GM19395 (cell line): ENCODE data around the gene LIF.

Experiments used
- ATAC-seq: cut with Tn5 transposase; IDR thresholded peaks from one replicate; pipeline ENCODE4 v1.9.1; 2021; ENCODE audit warnings: mild to moderate bottlenecking, moderate library complexity; ENCODE audit not compliant: unreplicated experiment

The LIF gene

DNA sequence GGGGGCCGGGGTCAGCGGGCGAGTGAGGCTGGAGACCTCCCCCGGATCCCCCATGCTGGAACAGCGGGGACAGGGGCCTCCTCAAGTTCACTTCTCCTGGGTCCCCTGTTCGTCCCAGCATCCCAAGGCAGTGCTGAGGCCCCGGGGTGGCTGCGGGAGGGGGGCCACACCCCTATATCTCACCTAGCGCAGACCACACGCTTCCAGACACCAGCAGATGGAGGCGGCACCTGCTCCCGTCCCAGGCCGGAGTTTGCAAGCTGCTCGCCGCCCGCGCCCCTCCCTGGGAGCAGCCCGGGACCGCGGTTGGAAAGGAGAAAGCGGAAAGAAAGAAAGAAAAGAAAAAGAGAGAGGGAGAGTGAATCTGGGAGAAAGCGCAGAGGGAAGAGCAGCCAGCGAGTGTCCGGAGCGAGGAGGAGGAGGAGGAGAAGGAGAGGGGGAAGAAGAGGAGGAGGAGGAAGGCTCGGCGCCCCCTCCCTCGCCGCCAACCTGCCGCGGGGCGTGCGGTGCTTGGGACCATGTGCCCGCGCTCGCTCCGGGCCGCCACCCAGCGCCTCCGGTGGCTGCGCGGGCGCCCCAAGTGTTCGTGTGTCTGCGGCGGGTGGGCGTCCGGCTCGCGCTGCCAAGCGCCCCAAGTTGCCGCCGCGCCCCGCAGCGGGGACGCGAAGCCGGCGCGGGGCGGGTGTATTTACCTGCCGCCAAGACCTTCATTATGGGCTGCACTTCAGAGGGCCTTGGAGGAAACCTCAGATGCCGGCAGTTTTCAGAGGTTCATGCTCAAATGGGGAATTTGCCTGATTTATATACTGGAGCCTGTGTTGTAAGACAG, at the start of gene LIF:
LIF (minus strand) TSS at position 775 of the 829 bp plus-strand sequence; CDS start at position 711, 64 bp downstream.
- no peak for ATAC-seq

GRCh38 chr22:30296324-30296723, 49.8 kb upstream of the LIF start:
- no peak for ATAC-seq

- no peak for ATAC-seq
Measured at GRCh38 chr22:30295576-30295975, 49.0 kb upstream of the LIF start.

- no peak for ATAC-seq
Measured at GRCh38 chr22:30294830-30295229, 48.3 kb upstream of the LIF start.

GRCh38 chr22:30294066-30294465, 47.5 kb upstream of the LIF start:
- ATAC-seq = no peak

DNA sequence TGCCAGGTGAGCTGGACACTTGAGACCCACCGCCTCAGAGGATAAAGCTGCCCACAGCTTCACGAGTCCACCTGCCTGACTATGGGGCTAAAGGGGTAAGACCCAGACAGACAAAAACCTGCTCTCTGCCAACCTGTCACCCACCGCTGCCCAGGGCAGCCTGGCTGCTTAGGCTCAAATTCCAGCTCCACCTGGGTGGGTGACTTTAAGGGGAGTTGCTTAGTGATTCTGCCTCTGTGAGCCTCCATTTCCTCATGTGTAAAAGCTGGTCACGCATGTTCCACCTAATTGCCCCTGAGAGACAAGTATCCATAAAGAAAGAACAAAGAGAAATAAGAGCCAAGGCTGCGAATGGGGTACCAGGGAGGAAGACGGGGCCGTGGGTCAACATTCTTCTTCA, 46.5 kb upstream of the LIF start:
- no peak for ATAC-seq

DNA sequence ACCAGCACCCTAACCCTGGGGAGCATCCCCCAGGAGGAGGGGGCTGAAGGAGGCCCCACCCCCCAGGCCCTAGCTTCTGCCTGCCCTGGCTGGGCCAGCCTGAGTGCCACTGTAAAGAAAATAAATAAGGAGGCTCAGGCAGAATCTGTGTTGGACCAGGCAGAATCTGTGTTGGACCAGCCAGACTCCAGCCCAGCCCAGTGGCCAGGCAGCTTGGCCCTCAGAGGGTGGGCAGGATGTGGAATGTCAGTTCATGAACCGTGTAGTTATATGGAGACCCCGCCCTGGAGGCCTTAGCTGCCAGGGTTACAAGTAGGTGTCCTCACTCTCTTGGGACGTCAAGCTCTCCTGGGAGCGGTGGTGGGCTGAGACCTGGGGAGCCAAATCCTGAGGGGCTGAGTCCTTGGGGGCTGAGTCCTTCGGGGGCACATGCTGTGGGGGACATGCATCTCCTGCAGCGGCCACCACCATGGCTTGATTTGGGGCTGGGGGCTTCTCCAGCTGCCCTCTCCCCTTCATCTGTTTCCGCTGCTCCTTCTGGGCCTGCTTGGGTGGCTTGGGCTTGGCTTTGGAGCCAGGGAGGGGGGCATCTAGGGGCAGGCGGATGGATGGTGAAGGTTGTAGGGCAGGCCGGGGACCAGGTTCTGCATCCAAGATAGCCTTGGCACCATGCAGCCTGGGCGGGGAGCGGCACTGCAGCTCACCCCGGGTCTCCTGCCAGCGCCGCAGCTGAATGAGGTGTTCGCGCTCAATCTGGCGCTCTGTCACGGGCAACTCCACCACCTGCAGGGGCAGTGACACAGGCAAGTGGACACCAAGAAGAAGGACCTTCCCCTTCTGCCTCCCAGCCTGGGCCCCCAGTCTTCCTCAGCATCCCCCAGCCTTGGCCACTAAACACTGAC, 45.8 kb upstream of the LIF start:
- no peak for ATAC-seq

DNA sequence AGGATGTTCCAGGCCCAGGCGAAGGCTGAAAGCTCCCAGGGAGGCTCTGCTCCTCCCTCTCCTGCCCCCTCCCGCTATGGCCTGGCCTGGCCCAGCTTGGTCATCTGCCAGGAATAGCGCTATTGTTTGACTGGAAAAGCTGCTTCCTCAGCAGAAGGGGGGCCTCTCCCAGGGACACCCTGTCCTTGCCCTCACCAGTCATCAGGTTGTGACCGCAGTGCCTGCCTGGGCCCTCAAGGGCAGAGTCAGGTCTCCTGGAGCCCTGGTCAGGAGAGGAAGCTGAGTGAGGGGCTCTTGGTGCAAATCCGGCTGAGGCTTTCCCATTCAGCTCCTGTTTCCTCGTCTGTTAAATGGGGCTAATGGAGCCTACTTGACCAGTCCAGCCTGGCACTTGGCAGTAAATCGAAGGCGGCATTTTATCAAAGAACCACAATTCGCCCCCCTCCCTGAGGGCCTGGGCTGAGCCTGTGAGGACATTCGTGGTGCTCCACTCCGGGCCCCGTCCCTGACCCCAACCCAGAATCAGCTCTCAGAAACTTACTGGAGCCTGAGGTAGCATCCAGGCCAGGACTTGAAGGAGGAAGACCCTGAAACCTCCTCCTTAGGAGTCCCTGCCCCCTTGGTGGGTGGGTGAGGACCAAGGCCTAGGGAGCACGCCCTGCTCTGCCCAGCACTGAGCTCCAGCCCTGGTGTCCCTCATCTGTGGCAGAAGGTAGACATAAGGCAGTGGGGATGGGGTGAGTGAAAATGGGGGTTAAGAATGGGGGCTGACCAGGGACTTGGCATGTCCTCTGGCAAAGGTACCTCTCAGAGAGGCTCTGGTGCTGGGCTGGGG, 44.7 kb upstream of the LIF start:
- ATAC-seq = no peak

- ATAC-seq = peak; percentile 11
Measured at GRCh38 chr22:30290342-30291057, 43.9 kb upstream of the LIF start.

GRCh38 chr22:30289980-30290313, 43.4 kb upstream of the LIF start:
- peak; percentile 26 for ATAC-seq

DNA sequence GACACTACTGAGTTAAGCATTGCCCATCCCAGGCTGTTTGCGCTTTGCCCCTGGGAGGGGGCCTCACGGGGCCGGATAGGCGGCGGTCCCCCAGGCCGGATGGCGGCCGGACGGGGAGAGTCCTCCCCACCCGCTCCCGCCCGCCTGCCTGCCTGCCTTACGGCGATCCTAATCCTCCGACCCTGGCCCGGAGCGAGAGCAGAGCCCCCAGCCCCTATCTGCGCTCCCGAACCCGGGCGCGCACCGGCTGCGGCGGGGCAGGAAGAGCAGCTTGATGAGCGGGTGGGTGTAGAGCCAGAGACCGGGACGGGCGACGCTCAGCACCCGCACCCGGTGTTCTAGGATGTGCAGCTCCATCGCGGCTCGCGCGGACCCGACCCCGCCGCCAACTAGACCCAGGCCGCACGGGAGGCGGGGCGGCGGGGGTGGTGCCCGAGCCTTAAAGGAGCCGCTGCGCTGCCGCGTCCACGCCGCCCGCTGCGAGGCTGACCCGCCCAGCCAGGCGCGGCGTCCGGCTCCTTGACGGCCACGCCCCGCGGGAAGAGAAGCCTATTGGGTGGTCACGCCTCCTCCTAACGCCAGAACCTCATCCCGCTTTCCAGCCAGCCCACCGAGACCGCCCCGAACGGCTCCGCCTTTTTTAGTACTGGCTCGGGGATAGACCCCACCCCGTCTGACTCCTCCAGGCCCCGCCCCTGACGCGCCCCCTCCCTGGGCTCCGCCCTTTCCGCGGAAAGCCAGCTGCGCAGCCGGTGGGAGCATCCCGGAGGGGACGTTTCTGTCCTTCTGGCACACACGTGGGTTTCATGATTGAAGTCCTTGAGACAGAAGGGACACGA, 42.8 kb upstream of the LIF start, which contains the start of gene CASTOR1:
CASTOR1 (minus strand) TSS at position 365 of the 839 bp plus-strand sequence; CDS start at position 357, 8 bp downstream.
- peak; percentile 69 for ATAC-seq

DNA sequence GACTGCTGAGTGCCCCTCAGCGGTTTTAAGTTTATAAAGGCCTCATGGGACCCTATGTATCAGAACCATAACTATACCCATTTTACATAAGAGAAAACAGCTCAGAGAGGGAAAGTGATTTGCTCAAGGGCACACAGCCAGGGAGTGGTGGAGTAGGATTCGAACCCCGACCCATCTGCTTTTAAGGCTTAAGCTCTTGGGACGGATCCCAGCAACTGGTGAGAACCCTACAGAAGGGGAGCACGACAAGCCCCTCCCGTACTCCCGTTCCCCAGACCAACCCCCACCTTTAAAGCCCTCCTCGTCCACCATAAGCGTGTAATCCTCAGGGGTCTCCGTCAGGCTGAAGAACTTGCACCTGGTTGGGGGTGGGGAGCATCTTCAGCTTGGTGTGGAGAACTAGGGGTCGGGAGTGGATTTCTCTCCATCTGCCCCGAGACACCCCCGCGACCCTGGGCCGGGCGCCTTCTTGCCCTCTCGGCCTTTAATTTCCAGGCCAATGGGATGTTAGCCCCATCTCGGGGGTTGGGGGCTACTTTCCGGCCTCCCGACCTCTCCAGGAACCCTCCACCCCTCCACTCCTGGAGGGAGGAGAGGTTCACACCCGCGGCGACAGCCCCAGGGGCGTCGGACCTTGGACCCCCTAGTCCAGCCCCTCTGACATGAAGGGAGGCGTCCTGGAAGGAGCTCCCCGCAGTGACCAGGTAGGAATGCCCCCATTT, 42.0 kb upstream of the LIF start:
- ATAC-seq = no peak

DNA sequence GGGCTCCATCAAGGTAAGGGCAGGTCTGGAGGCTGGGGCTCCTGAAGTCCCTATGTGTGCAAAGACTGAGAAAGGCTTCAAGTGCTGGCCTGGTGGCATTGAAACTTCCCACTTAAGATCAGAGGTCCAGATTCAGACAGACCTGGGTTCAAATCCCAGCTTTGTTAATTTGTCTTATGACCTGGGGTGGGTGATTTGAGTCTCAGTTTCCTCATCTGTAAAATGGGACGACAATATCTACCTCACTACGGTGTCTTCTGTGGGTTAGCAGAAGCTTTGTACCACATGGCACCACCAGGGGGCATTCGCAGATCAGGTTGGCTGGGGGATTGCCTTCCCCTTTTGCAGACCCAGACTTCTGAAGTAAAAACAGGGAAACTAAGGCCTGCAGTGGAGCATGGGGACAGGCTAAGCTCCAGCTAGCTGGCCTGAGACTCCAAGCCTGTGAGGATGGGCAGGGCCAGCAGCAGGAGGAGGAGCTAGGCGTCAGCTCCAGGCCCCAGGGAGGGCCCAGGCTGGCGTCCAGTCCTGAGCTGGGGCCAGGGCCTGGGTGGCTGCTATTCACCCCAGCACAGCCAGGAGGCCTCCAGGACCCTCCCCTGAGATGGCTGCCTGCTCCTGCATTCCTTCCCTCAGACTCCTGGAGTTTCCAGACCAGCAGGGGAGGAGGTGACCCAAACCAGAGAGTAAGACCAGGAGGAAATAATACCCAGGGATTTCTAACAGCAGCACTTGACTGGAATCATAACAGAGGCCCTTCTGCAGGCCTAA, 41.3 kb upstream of the LIF start:
- ATAC-seq = no peak

DNA sequence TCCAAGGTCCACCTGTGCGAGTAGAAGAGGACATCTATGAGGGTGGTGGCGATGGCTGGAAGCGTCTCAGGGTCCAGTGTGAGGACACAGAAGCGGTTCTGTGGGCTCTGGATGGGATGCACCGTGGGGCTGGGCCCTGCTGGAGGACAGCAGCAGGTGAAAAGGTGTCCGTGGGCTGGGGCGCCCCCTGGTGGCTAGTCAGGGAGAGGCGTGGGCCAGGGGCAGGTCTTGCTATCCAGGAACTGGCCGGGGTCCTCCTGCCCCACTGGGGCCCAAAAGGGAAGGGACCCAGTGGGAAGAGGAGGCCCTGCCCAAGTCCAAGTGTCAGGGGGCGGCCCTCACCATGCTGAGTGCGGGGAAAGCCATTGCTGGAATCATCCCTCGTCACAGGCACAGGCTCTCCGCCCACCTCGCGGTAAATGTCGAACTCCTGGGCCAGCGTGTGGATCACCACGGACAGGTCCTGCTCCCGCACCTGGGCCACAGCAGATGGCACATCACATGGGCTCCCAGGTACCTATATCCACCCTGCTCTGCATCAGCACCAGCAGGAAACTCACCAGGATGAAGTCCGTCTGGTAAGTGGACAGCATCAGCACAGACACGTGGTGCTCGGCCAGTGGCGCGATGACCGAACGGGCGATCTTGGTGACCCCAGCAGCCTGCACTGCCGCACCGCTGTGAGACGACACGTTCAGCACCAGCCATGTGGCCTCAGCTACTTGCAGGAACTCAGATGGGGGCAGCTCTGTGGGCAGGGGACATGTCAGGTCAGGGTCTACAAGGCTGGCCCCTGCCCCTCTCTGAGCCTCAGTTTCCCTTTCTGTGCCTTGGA, 40.5 kb upstream of the LIF start:
- ATAC-seq = no peak

DNA sequence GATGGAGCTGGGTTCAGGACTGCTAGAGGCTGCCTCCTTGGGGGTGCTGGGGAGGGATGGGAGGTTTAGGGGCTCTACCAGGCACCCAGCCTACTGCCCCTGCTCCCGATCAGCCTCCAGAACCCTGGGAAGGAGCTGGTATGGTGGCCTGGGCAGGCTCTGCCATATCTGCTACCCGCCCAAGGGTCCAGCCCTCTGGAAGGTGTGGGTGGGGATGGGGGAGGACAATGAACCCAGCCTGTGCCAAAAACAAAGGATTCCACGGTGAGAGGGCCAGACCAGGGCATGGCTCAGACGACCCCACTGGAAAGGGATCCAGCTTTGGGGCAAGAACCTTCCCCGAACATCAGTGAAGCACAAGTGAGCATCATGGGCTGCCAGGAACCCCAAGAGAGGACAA, 39.8 kb upstream of the LIF start:
- ATAC-seq = no peak

- ATAC-seq = no peak
Measured at GRCh38 chr22:30285846-30286200, 39.3 kb upstream of the LIF start.

DNA sequence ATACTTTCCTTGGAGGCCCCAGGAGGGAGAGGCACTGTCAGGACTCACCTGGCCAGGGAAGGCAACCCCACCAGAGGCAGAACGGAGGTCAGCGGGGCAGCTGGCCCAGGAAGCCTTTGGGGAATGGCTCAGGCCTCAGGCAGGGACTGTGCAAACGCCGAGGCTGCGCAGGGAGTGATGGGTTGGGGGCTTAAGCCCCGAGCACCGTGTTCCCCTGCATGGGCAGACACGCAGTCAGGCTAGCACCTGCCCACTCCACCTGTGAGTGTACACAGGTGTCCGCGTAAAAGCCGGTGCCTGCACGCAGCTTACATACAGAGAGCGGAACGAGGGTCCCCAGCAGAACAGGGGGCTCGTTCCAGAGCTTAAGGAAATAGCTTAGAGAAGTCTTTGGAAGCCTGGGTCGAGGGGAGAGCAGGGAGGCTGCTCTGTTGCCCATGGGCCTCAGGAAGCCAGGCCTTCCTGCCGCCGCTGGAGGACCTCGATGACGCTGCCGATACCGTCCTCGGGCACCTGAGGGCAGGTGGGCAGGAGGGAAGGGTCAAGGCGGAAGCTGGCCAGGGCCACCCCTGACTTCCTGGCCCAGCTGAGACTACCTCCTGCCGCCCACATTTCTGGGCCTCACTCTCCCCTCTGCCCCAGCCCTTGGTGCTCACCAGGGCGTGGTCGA, 38.8 kb upstream of the LIF start:
- no peak for ATAC-seq
